Mucosa of stomach (tissue), 1 donor: ENCODE measurements around the gene ACSL6.

ENCODE experiments used
- H3K27me3 ChIP-seq: one replicate; pipeline ENCODE4 v1.7.0; 2013; ENCODE audit warnings: mild to moderate bottlenecking, low read length; ENCODE audit not compliant: control insufficient read depth, insufficient read depth
- H3K36me3 ChIP-seq: one replicate; pipeline ENCODE4 v1.7.0; 2013; ENCODE audit warnings: low read length; ENCODE audit not compliant: control insufficient read depth, insufficient read depth
- H3K4me1 ChIP-seq: one replicate; pipeline ENCODE4 v1.7.0; 2013; ENCODE audit warnings: mild to moderate bottlenecking, low read length; ENCODE audit not compliant: control insufficient read depth, insufficient read depth
- H3K4me3 ChIP-seq: one replicate; pipeline ENCODE4 v1.7.0; 2013; ENCODE audit warnings: low read length
- H3K9ac ChIP-seq: one replicate; pipeline ENCODE4 v1.7.0; 2013; ENCODE audit warnings: mild to moderate bottlenecking, low read length, moderate library complexity
- H3K9me3 ChIP-seq: one replicate; pipeline ENCODE4 v1.7.0; 2013; ENCODE audit warnings: mild to moderate bottlenecking, low read length, moderate library complexity; ENCODE audit not compliant: control insufficient read depth
- donor health status: Pancreatic carcinoma.

Gene ACSL6

GRCh38 chr5:132009706-132010405, 1.6 kb downstream of the ACSL6 start:
- H3K4me3 ChIP-seq: no peak overlapping the region
- no peaks in the 10 kb centered on the region for H3K36me3 ChIP-seq
- no peak overlapping the region for H3K9ac ChIP-seq
- H3K27me3 ChIP-seq: peaks cover 42% of the 10 kb centered on the region
- H3K9me3 ChIP-seq: no peaks in the 10 kb centered on the region
- peaks cover 7% of the 10 kb centered on the region for H3K4me1 ChIP-seq

- Histone ChIP-seq H3K4me1 (peaks cover 7% of the 10 kb centered on the region), H3K9me3 (no peaks in the 10 kb centered on the region), H3K27me3 (peaks cover 42% of the 10 kb centered on the region), H3K9ac (no peak overlapping the region), H3K36me3 (no peaks in the 10 kb centered on the region), H3K4me3 (no peak overlapping the region)
These were observed 2.3 kb downstream of the ACSL6 start for GRCh38 chr5:132008961-132009680.

GRCh38 chr5:132008163-132008473, 3.3 kb downstream of the ACSL6 start:
- Histone ChIP-seq H3K9ac (no peak overlapping the region), H3K9me3 (no peaks in the 10 kb centered on the region), H3K27me3 (peaks cover 40% of the 10 kb centered on the region), H3K4me1 (peaks cover 7% of the 10 kb centered on the region), H3K4me3 (no peak overlapping the region), H3K36me3 (no peaks in the 10 kb centered on the region)

- Histone ChIP-seq H3K9ac (no peak overlapping the region), H3K36me3 (no peaks in the 10 kb centered on the region), H3K4me3 (no peak overlapping the region), H3K27me3 (peaks cover 35% of the 10 kb centered on the region), H3K9me3 (no peaks in the 10 kb centered on the region), H3K4me1 (peaks cover 7% of the 10 kb centered on the region)
These were observed 3.9 kb downstream of the ACSL6 start for GRCh38 chr5:132007399-132008162.

GRCh38 chr5:132006331-132007120, 4.9 kb downstream of the ACSL6 start:
- Histone ChIP-seq H3K36me3 (no peaks in the 10 kb centered on the region), H3K4me3 (no peak overlapping the region), H3K9me3 (no peaks in the 10 kb centered on the region), H3K27me3 (peaks cover 30% of the 10 kb centered on the region), H3K4me1 (no peaks in the 10 kb centered on the region), H3K9ac (no peak overlapping the region)

- no peak overlapping the region for H3K4me3 ChIP-seq
- H3K9ac ChIP-seq: no peak overlapping the region
- H3K27me3 ChIP-seq: peaks cover 22% of the 10 kb centered on the region
- H3K36me3 ChIP-seq: no peaks in the 10 kb centered on the region
- no peaks in the 10 kb centered on the region for H3K9me3 ChIP-seq
- H3K4me1 ChIP-seq: peaks cover 4% of the 10 kb centered on the region
These were observed 5.9 kb downstream of the ACSL6 start for GRCh38 chr5:132005591-132005990.

GRCh38 chr5:132003982-132004381, 7.5 kb downstream of the ACSL6 start:
- Histone ChIP-seq H3K4me3 (no peak overlapping the region), H3K9me3 (no peaks in the 10 kb centered on the region), H3K36me3 (no peaks in the 10 kb centered on the region), H3K27me3 (peaks cover 9% of the 10 kb centered on the region), H3K4me1 (peaks cover 7% of the 10 kb centered on the region), H3K9ac (no peak overlapping the region)

- Histone ChIP-seq H3K4me1 (peaks cover 14% of the 10 kb centered on the region), H3K36me3 (no peaks in the 10 kb centered on the region), H3K9me3 (no peaks in the 10 kb centered on the region), H3K9ac (no peak overlapping the region), H3K4me3 (no peak overlapping the region), H3K27me3 (peaks cover 7% of the 10 kb centered on the region)
These were observed 8.2 kb downstream of the ACSL6 start for GRCh38 chr5:132003170-132003744.

- H3K4me3 ChIP-seq: no peak overlapping the region
- no peaks in the 10 kb centered on the region for H3K9me3 ChIP-seq
- H3K4me1 ChIP-seq: peaks cover 19% of the 10 kb centered on the region
- no peaks in the 10 kb centered on the region for H3K36me3 ChIP-seq
- no peak overlapping the region for H3K9ac ChIP-seq
- H3K27me3 ChIP-seq: peaks cover 3% of the 10 kb centered on the region
These were observed 8.7 kb downstream of the ACSL6 start for GRCh38 chr5:132002757-132003156.

- Histone ChIP-seq H3K4me1 (peaks cover 28% of the 10 kb centered on the region), H3K36me3 (no peaks in the 10 kb centered on the region), H3K27me3 (peaks cover 3% of the 10 kb centered on the region), H3K9me3 (no peaks in the 10 kb centered on the region), H3K9ac (no peak overlapping the region), H3K4me3 (no peak overlapping the region)
These were observed 9.6 kb downstream of the ACSL6 start for GRCh38 chr5:132001647-132002561.
